Adrenal gland (tissue), 12 donors: ENCODE data around the gene TTLL11. TPM values are rescaled to one million over a fixed set of nuclear protein-coding genes. Genes with fewer than 3 reads are reported as not detected.
A peak's percentile ranks its signal among the peaks of the same experiment; 100 is the strongest.

Experiments
- DNase-seq, 7 donors: peaks; one replicate each; pipeline ENCODE4 v3.0.0-alpha.2; 2019 to 2020
- H3K27ac ChIP-seq, 5 donors: fragments of 200-600 bp; sonication (generic) in 4 of 5; 1 replicate in 3 of 5; 2 replicates in 2 of 5; pipeline versions ENCODE4 v1.5.1 to v1.8.0; 2016 to 2020; ENCODE audit warnings: mild to moderate bottlenecking in 1 of 5
- H3K27me3 ChIP-seq: fragments of 200-600 bp; 2 replicates; pipeline ENCODE4 v1.8.0; 2021
- H3K36me3 ChIP-seq, 2 donors: fragments of 200-600 bp; replicated peaks in 1 of 2; 1 replicate in 1 of 2; 2 replicates in 1 of 2; pipeline versions ENCODE4 v1.5.1 to v1.8.0; 2018 to 2022
- H3K4me1 ChIP-seq, 2 donors: fragments of 200-600 bp; replicated peaks in 1 of 2; 1 replicate in 1 of 2; 2 replicates in 1 of 2; pipeline versions ENCODE4 v1.5.1 to v1.8.0; 2018 to 2021
- H3K4me3 ChIP-seq, 4 donors: fragments of 200-600 bp; sonication (generic) in 3 of 4; one replicate each; pipeline ENCODE4 v1.5.1; 2016 to 2018
- H3K9me3 ChIP-seq, 3 donors: fragments of 200-600 bp; sonication (generic) in 1 of 3; replicated peaks in 1 of 3; 1 replicate in 2 of 3; 2 replicates in 1 of 3; pipeline versions ENCODE4 v1.5.1 to v1.8.0; 2016 to 2021
- POLR2A ChIP-seq, 2 donors: fragments of 450-650 bp; IDR thresholded peaks; one replicate each; pipeline ENCODE4 v1.6.1; 2017; ENCODE audit warnings: antibody characterized with exemption in 2 of 2, mild to moderate bottlenecking in 2 of 2, moderate library complexity in 1 of 2
- WGBS, 4 donors: extraction: QIAGEN DNeasy Blood & Tissue Kit in 2 of 4; methylation state at CpG; one replicate each; pipeline versions ENCODE4 v1.1.5 to v1.1.7; 2013 to 2017; 5-methylcytosine and 5-hydroxymethylcytosine counted together
- intact Hi-C, 2 donors: fragments of 100-400 bp; cut with DNase I; formaldehyde crosslinking; loops; one replicate each; pipeline versions ENCODE4 v1.14.1 to v1.15.0; 2022 to 2023
- polyA plus RNA-seq, 3 donors: library from polyadenylated mRNA; stranded (reverse); fragments of 200-250 nt in 2 of 3; fragments of 350-450 nt in 1 of 3; fragmentation: Illumina TruSeq in 1 of 3; extraction: RNeasy Lipid Tissue Mini Kit (QIAGEN cat#74804) in 1 of 3; gene quantifications; one replicate each; pipeline ENCODE4 v1.2.3, GENCODE V29; 2013 to 2014
- total RNA-seq, 9 donors: library from RNA; depleted of rRNA in 4 of 9; stranded (reverse); fragments of >200 nt in 4 of 9; fragments of 120-200 nt in 1 of 9; fragmentation: NEBNext Ultra II Directional in 1 of 9; extraction: Animal tissue kit (Norgen Biotek cat#: 25700) in 1 of 9; gene quantifications; one replicate each; pipeline versions ENCODE4 v1.1.0 to v1.2.4, GENCODE V29; 2013 to 2023
- TF ChIP-seq, protein P1 (sequence below), 6 experiments: fragments of 450-650 bp in 4 of 6; fragments of 200-600 bp in 2 of 6; sonication (generic) in 1 of 6; IDR thresholded peaks; 1 replicate in 5 of 6; 2 replicates in 1 of 6; pipeline versions ENCODE4 v1.5.1 to v1.8.0; 2016 to 2021; ENCODE audit warnings: antibody characterized with exemption in 6 of 6, mild to moderate bottlenecking in 2 of 6, moderate library complexity in 1 of 6
- donor health status: healthy with polysubstance abuse.
- donor health status: Bipolar disorder and iron deficiency.
- donor health status: DM: yes; HTN: yes; CAD: no.
- donor health status: DM: no; HTN: no; CAD: no.
- donor health status: DM: no; HTN: no; CAD: no.
- donor health status: DM: yes; HTN: yes; CAD: no.

Gene TTLL11
- total and polyA plus RNA-seq, 12 donors, result 4.8 to 30.9 (median 13.7) TPM

GRCh38 chr9:122110100-122110833, 17.2 kb upstream of the TTLL11 start:
- intact Hi-C loops, result no loop called here
- no peaks in the 10 kb centered on the region for H3K27me3 ChIP-seq
- 88 to 100% (median 93%) methylated on average over 1 to 7 of the region's 7 CpGs for WGBS, 4 donors
- H3K27ac ChIP-seq, result no peak overlapping the region
- no peaks in the 10 kb centered on the region for H3K9me3 ChIP-seq
- no peak overlapping the region for H3K4me3 ChIP-seq
- no peaks in the 10 kb centered on the region for H3K36me3 ChIP-seq
- peaks cover 0 to 14% of the 10 kb centered on the region in 2 donors for H3K4me1 ChIP-seq
- TF ChIP-seq, protein P1, sequence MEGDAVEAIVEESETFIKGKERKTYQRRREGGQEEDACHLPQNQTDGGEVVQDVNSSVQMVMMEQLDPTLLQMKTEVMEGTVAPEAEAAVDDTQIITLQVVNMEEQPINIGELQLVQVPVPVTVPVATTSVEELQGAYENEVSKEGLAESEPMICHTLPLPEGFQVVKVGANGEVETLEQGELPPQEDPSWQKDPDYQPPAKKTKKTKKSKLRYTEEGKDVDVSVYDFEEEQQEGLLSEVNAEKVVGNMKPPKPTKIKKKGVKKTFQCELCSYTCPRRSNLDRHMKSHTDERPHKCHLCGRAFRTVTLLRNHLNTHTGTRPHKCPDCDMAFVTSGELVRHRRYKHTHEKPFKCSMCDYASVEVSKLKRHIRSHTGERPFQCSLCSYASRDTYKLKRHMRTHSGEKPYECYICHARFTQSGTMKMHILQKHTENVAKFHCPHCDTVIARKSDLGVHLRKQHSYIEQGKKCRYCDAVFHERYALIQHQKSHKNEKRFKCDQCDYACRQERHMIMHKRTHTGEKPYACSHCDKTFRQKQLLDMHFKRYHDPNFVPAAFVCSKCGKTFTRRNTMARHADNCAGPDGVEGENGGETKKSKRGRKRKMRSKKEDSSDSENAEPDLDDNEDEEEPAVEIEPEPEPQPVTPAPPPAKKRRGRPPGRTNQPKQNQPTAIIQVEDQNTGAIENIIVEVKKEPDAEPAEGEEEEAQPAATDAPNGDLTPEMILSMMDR (IDR thresholded peaks at IDR 0.05), result no peak
- no peak for TF ChIP-seq POLR2A (IDR thresholded peaks at IDR 0.05)
- DNase-seq, result no peak

DNA sequence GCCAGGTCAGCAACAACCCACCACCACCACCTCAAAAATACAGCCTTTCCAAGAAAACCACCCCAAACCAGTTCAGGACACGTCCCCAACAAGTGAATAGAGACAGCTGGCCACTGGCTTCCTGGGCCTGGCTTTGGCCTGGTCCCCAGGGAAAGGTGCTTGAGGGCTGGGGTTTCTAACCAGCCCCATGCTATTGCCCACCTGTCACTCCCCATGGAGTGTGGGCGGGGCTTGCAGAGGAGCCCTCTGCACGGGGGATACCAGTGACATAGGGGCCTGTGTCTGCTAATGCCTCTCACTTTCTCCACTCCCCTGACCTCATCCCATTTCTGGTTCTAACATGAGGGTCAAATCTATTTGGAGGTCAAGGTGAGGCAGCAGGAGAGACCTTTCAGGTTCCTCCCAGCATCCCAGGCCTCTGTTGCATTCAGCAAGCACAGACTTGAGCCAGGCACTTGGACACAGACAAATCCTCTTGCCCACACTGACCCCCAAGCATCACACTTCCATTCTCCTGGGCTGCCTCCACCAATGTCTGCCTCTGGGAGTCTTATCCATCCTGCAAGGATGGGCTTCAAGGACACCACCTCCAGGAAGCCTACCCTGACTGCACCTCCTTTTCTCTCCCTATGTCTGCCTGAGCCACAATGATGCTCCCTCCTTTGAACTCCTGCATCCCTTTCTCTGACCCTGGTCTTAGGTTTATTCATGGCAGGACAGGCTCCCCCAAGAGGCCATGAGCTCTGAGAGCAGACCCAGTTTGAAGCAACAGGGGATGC, 16.1 kb upstream of the TTLL11 start:
- no peak for DNase-seq
- no peak overlapping the region for H3K27ac ChIP-seq
- WGBS, 4 donors, result 80 to 93% (median 91%) methylated on average over 2 to 3 of the region's 3 CpGs
- no peak overlapping the region for H3K4me3 ChIP-seq
- H3K9me3 ChIP-seq, result no peaks in the 10 kb centered on the region
- no peaks in the 10 kb centered on the region for H3K27me3 ChIP-seq
- TF ChIP-seq, protein P1 (IDR thresholded peaks at IDR 0.05), result no peak
- no peak for TF ChIP-seq POLR2A (IDR thresholded peaks at IDR 0.05)
- peaks cover 0 to 14% of the 10 kb centered on the region in 2 donors for H3K4me1 ChIP-seq
- no peaks in the 10 kb centered on the region for H3K36me3 ChIP-seq
- intact Hi-C loops, result no loop called here

- intact Hi-C loops, result no loop called here
- TF ChIP-seq, protein P1 (IDR thresholded peaks at IDR 0.05), result no peak
- TF ChIP-seq POLR2A (IDR thresholded peaks at IDR 0.05), result no peak
- no peaks in the 10 kb centered on the region for H3K27me3 ChIP-seq
- peak overlapping the region in 3 of 5 donors; percentile 1 to 45 (median 6) for H3K27ac ChIP-seq
- 62 to 72% (median 65%) methylated on average over 7 of the region's 7 CpGs for WGBS, 4 donors
- H3K4me3 ChIP-seq, result no peak overlapping the region
- H3K36me3 ChIP-seq, result no peaks in the 10 kb centered on the region
- DNase-seq, result peak in 1 of 7 donors; percentile 55
- no peaks in the 10 kb centered on the region for H3K9me3 ChIP-seq
- H3K4me1 ChIP-seq, result peaks cover 0 to 14% of the 10 kb centered on the region in 2 donors
Observed at GRCh38 chr9:122107291-122107805, 14.2 kb upstream of the TTLL11 start.

GRCh38 chr9:122106576-122106975, 13.5 kb upstream of the TTLL11 start:
- WGBS, 4 donors, result 16 to 35% (median 29%) methylated on average over 2 of the region's 2 CpGs
- no peak for DNase-seq
- Histone ChIP-seq H3K27me3 (no peaks in the 10 kb centered on the region), H3K9me3 (no peaks in the 10 kb centered on the region), H3K4me3 (no peak overlapping the region), H3K4me1 (peaks cover 0 to 14% of the 10 kb centered on the region in 2 donors), H3K27ac (peak overlapping the region in 3 of 5 donors; percentile 6 to 45 (median 17)), H3K36me3 (no peaks in the 10 kb centered on the region)
- TF ChIP-seq, protein P1 (IDR thresholded peaks at IDR 0.05), result no peak
- no peak for TF ChIP-seq POLR2A (IDR thresholded peaks at IDR 0.05)
- intact Hi-C loops, result no loop called here
